Calu3 (cell line): ENCODE measurements around the gene RPS27L. TPM values are rescaled to one million over a fixed set of nuclear protein-coding genes. Genes with fewer than 3 reads are reported as not detected.

Source experiments
- total RNA-seq: library from RNA; stranded (reverse); gene quantifications from 2 replicates; pipeline ENCODE4 v1.2.3, GENCODE V29; 2022

The RPS27L gene
- total RNA-seq, 1 experiment from 2014 or later = 64.4 TPM

Other genes starting within 250 kb of the RPS27L start
- gene TPM1, start 114.7 kb downstream of the RPS27L start, total RNA-seq = 691 and 1,158 TPM in 2 replicates
- 16.1 and 17.3 TPM in 2 replicates for gene LACTB, start 35.6 kb downstream of the RPS27L start, total RNA-seq
- 15.8 and 16.0 TPM in 2 replicates for gene RAB8B, start 32.1 kb upstream of the RPS27L start, total RNA-seq
- gene APH1B, start 120.1 kb upstream of the RPS27L start, total RNA-seq = 11.4 and 11.6 TPM in 2 replicates
- gene CA12, start 224.4 kb upstream of the RPS27L start, total RNA-seq = 21.5 and 26.0 TPM in 2 replicates